H1 (cell line): ENCODE results near the gene SSR2. TPM values are rescaled to one million over a fixed set of nuclear protein-coding genes. Genes with fewer than 3 reads are reported as not detected.
A peak's percentile ranks its signal among the peaks of the same experiment; 100 is the strongest.

Source experiments
- BCL11A ChIP-seq, 2 experiments: IDR thresholded peaks; one replicate each; pipeline ENCODE4 v1.6.1; 2011; ENCODE audit warnings: low read depth in 2 of 2, low read length in 2 of 2, mild to moderate bottlenecking in 2 of 2
- GABPA ChIP-seq: IDR thresholded peaks from 2 replicates; pipeline ENCODE4 v1.6.1; 2011; ENCODE audit warnings: mild to moderate bottlenecking, low read length, moderate library complexity, borderline replicate concordance; ENCODE audit not compliant: insufficient read depth
- SUZ12 ChIP-seq: fragments of 200-600 bp; sonication (generic); IDR thresholded peaks from 2 replicates; pipeline ENCODE4 v1.6.1; 2012; ENCODE audit warnings: mild to moderate bottlenecking, inconsistent platforms, low read length, moderate library complexity, mixed read lengths
- polyA plus RNA-seq, 7 experiments: library from polyadenylated mRNA; depleted of rRNA in 3 of 7; stranded (reverse) in 5 of 7; unstranded in 2 of 7; fragments of >200 nt in 5 of 7; fragments of 200-250 nt in 2 of 7; gene quantifications; 1 replicate in 5 of 7; 2 replicates in 1 of 7; 4 replicates in 1 of 7; pipeline versions ENCODE4 v1.2.1 to v1.2.3, GENCODE V29; 2011 to 2013; ENCODE audit warnings: missing spikeins in 2 of 7, mixed read lengths in 2 of 7
- total RNA-seq: library from RNA; stranded (reverse); fragmentation: NEBNext Ultra II Directional; extraction: Animal tissue kit (Norgen Biotek cat#: 25700); gene quantifications from 2 replicates; pipeline ENCODE4 v1.2.1, GENCODE V29; 2021
- TF ChIP-seq, protein P1 (sequence below): fragments of 300-600 bp; sonication (generic); IDR thresholded peaks from 2 replicates; pipeline ENCODE4 v1.7.1; 2012; ENCODE audit warnings: low read length, moderate library complexity, mild to moderate bottlenecking, inconsistent platforms; ENCODE audit not compliant: insufficient replicate concordance
- TF ChIP-seq, protein P2 (sequence below), 3 experiments: IDR thresholded peaks; 1 replicate in 2 of 3; 2 replicates in 1 of 3; pipeline versions ENCODE4 v1.5.1 to v1.6.1; 2011; ENCODE audit warnings: low read length in 3 of 3, mild to moderate bottlenecking in 3 of 3, inconsistent platforms in 2 of 3, low read depth in 1 of 3, moderate library complexity in 1 of 3; ENCODE audit not compliant: insufficient read depth in 1 of 3; ENCODE audit errors: control extremely low read depth in 1 of 3
- TF ChIP-seq, protein P3 (sequence below): IDR thresholded peaks from 2 replicates; pipeline ENCODE4 v1.6.1; 2012; ENCODE audit warnings: inconsistent platforms
- TF ChIP-seq, protein P4 (sequence below): IDR thresholded peaks from 2 replicates; pipeline ENCODE4 v1.6.1; 2011; ENCODE audit warnings: low read length, improper control_type of control experiment

Gene SSR2
- total and polyA plus RNA-seq, 2 of the 8 experiments (the other 6 are each of a cell fraction or from before 2014, with no cell fraction given): 190 to 648 TPM

DNA sequence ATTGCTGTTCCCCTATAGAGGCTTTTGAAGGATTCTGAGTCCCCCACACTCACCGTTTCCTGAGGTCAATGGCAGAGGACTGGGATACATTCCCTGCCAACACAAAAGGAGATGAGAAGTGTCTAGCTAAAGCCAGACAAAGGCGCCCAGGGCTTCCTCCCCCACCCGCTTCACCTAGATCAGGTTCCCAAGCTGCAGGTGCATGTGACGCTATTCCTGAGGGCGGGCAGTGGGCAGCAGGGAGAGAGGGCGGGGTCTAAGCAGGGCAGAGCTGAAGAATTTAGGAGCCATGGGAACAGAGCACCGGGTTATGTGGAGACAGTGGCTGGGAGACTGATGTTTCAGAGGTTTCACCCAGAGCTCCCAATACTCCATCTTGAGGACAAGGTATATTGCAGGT is 36.4 kb downstream of the SSR2 start (continued):
- TF ChIP-seq, protein P1, sequence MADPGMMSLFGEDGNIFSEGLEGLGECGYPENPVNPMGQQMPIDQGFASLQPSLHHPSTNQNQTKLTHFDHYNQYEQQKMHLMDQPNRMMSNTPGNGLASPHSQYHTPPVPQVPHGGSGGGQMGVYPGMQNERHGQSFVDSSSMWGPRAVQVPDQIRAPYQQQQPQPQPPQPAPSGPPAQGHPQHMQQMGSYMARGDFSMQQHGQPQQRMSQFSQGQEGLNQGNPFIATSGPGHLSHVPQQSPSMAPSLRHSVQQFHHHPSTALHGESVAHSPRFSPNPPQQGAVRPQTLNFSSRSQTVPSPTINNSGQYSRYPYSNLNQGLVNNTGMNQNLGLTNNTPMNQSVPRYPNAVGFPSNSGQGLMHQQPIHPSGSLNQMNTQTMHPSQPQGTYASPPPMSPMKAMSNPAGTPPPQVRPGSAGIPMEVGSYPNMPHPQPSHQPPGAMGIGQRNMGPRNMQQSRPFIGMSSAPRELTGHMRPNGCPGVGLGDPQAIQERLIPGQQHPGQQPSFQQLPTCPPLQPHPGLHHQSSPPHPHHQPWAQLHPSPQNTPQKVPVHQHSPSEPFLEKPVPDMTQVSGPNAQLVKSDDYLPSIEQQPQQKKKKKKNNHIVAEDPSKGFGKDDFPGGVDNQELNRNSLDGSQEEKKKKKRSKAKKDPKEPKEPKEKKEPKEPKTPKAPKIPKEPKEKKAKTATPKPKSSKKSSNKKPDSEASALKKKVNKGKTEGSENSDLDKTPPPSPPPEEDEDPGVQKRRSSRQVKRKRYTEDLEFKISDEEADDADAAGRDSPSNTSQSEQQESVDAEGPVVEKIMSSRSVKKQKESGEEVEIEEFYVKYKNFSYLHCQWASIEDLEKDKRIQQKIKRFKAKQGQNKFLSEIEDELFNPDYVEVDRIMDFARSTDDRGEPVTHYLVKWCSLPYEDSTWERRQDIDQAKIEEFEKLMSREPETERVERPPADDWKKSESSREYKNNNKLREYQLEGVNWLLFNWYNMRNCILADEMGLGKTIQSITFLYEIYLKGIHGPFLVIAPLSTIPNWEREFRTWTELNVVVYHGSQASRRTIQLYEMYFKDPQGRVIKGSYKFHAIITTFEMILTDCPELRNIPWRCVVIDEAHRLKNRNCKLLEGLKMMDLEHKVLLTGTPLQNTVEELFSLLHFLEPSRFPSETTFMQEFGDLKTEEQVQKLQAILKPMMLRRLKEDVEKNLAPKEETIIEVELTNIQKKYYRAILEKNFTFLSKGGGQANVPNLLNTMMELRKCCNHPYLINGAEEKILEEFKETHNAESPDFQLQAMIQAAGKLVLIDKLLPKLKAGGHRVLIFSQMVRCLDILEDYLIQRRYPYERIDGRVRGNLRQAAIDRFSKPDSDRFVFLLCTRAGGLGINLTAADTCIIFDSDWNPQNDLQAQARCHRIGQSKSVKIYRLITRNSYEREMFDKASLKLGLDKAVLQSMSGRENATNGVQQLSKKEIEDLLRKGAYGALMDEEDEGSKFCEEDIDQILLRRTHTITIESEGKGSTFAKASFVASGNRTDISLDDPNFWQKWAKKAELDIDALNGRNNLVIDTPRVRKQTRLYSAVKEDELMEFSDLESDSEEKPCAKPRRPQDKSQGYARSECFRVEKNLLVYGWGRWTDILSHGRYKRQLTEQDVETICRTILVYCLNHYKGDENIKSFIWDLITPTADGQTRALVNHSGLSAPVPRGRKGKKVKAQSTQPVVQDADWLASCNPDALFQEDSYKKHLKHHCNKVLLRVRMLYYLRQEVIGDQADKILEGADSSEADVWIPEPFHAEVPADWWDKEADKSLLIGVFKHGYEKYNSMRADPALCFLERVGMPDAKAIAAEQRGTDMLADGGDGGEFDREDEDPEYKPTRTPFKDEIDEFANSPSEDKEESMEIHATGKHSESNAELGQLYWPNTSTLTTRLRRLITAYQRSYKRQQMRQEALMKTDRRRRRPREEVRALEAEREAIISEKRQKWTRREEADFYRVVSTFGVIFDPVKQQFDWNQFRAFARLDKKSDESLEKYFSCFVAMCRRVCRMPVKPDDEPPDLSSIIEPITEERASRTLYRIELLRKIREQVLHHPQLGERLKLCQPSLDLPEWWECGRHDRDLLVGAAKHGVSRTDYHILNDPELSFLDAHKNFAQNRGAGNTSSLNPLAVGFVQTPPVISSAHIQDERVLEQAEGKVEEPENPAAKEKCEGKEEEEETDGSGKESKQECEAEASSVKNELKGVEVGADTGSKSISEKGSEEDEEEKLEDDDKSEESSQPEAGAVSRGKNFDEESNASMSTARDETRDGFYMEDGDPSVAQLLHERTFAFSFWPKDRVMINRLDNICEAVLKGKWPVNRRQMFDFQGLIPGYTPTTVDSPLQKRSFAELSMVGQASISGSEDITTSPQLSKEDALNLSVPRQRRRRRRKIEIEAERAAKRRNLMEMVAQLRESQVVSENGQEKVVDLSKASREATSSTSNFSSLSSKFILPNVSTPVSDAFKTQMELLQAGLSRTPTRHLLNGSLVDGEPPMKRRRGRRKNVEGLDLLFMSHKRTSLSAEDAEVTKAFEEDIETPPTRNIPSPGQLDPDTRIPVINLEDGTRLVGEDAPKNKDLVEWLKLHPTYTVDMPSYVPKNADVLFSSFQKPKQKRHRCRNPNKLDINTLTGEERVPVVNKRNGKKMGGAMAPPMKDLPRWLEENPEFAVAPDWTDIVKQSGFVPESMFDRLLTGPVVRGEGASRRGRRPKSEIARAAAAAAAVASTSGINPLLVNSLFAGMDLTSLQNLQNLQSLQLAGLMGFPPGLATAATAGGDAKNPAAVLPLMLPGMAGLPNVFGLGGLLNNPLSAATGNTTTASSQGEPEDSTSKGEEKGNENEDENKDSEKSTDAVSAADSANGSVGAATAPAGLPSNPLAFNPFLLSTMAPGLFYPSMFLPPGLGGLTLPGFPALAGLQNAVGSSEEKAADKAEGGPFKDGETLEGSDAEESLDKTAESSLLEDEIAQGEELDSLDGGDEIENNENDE: no peak
- no peak for TF ChIP-seq SUZ12
- TF ChIP-seq, protein P2, sequence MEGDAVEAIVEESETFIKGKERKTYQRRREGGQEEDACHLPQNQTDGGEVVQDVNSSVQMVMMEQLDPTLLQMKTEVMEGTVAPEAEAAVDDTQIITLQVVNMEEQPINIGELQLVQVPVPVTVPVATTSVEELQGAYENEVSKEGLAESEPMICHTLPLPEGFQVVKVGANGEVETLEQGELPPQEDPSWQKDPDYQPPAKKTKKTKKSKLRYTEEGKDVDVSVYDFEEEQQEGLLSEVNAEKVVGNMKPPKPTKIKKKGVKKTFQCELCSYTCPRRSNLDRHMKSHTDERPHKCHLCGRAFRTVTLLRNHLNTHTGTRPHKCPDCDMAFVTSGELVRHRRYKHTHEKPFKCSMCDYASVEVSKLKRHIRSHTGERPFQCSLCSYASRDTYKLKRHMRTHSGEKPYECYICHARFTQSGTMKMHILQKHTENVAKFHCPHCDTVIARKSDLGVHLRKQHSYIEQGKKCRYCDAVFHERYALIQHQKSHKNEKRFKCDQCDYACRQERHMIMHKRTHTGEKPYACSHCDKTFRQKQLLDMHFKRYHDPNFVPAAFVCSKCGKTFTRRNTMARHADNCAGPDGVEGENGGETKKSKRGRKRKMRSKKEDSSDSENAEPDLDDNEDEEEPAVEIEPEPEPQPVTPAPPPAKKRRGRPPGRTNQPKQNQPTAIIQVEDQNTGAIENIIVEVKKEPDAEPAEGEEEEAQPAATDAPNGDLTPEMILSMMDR (IDR thresholded peaks at IDR 0.05; ENCODE audit: control extremely low read depth in 1 of 3, insufficient read depth in 1 of 3, low read depth in 1 of 3, low read length in 3 of 3): no peak
- TF ChIP-seq, protein P3, sequence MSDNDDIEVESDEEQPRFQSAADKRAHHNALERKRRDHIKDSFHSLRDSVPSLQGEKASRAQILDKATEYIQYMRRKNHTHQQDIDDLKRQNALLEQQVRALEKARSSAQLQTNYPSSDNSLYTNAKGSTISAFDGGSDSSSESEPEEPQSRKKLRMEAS: peak; percentile 72
- TF ChIP-seq BCL11A (IDR thresholded peaks at IDR 0.05; ENCODE audit: low read depth in 2 of 2, low read length in 2 of 2): no peak
- TF ChIP-seq GABPA: no peak
- TF ChIP-seq, protein P4, sequence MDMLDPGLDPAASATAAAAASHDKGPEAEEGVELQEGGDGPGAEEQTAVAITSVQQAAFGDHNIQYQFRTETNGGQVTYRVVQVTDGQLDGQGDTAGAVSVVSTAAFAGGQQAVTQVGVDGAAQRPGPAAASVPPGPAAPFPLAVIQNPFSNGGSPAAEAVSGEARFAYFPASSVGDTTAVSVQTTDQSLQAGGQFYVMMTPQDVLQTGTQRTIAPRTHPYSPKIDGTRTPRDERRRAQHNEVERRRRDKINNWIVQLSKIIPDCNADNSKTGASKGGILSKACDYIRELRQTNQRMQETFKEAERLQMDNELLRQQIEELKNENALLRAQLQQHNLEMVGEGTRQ: 0 out of 2 replicates have a peak, but pooled peaks have one; percentile 31
